ENCODE results near the gene SPATA17.
"Not testable (repeated sequence)": the region's sequence is repeated elsewhere in the genome, so short reads cannot be mapped to it uniquely, and the experiment has no call there.

SPATA17 gene

GRCh38 chr1:217681806-217682205, 50.7 kb downstream of the SPATA17 start:
- DNase-seq, result no peak

DNA sequence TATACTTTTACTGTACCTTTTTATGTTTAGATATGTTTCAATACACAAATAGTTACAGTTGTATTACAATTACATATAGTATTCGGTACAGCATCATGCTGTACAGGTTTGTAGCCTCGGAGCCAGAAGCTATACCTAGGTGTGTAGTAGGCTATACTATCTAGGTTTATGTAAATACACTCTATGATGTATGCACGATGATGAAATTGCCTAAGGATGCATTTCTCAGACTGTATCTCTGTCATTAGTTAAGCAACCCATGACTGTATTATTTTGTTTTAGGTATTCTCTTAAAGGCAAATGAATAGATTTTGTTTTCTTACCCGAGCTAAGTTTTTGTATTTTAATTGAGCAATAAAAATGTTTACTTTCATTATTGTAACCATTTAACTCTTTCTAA, 56.4 kb downstream of the SPATA17 start:
- DNase-seq, result no peak

DNA sequence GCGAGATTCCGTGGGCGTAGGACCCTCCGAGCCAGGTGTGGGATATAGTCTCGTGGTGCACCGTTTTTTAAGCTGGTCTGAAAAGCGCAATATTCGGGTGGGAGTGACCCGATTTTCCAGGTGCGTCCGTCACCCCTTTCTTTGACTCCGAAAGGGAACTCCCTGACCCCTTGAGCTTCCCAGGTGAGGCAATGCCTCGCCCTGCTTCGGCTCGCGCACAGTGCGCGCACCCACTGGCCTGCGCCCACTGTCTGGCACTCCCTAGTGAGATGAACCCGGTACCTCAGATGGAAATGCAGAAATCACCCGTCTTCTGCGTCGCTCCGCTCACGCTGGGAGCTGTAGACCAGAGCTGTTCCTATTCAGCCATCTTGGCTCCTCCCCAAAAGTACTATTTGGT, 65.0 kb downstream of the SPATA17 start:
- DNase-seq, result not testable (repeated sequence)

- no peak for DNase-seq
These were observed 72.2 kb downstream of the SPATA17 start for GRCh38 chr1:217703326-217703725.

DNA sequence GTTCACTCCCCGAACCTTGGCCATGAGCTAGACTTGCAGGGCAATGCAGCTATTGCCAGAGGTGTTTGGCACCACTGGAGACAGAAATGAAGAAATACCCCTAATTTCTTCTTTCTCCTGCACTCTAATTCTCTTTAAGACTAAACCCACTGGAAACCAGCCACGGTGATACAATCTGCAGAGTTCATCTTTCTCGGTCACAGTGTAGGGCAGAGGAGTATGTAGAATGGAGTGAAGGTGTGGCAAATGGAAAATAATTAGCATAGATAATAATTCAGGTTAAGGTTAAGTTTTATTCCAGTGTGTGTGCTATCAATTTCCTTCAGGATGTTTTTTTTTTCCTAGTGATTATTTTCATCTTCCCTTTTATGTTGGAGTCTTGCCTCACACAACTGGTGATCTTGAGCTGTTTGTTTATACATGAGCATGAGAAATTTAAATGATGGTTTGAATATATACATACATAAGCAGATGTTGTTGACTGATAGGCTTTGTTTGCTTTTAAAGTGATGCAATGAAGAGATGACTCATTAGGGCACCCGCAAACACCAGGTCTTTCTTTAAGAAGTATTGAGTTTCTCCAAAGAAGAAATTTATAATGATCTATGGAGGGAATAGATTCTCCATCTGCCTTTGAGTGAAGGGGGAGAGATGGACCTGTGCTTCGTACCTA, 81.9 kb downstream of the SPATA17 start:
- no peak for DNase-seq

DNA sequence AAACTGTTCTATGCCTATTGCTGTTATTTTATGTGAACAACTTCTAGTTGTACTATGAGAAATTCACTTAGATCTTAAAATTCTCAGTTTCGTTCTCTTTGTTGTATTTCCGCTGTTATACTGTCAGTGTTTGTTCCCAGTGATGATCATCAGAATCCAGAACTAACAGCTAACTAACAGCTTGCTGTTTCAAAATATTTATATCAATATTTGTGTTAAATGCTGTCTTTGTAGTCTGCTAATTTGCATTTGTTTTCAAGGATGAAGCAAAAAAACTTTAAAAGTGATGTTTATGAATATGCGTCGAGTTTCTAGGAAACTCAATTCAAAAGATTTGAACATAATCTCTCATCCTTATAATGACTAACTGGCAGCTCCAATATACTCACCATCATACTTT, 84.5 kb downstream of the SPATA17 start:
- no peak for DNase-seq

GRCh38 chr1:217717959-217718358, 86.8 kb downstream of the SPATA17 start:
- DNase-seq, result no peak

DNA sequence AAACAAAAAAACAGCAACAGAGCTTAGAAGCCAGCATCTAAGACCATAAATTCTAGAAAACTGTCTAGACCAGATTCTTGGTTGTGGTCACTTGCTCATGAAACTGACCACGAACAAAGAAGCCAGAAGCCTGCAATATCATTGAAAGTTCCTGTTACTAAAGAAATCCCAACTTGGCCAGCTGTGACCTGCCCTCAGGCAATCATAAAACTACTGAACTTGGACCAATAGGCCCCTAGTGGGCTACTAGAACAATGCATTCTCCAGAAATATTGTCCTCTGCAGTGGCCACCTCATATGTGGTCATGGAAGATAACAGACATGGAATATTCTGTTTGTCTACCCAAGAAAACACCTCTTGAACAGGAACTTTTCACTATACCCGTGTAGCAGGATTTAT, 87.7 kb downstream of the SPATA17 start:
- peak in 1 of 4 experiments; percentile 9 for DNase-seq

- DNase-seq, result no peak
These were observed 90.5 kb downstream of the SPATA17 start for GRCh38 chr1:217721692-217722091.

DNA sequence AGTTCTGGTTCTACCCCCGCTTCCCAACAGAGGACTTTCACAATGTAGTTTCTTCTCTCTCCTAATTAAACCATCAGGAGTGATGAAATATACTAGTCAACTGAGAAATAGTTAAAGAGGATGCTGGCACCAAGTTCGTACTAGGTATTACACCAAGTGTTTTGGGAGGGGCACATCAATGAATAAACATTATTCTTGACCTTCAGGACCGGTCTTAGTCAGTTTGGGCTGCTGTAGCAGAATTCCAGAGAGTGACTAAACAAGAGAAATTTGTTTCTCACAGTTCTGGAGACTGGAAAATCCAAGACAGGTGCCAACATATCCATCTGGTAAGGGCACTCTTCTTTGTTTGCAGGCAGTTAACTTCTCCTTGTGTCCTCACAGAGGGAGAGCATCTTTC, 103.8 kb downstream of the SPATA17 start:
- no peak for DNase-seq

- peak; percentile 9 to 66 (median 32) for DNase-seq
These were observed 116.1 kb downstream of the SPATA17 start for GRCh38 chr1:217747156-217747769.

- no peak for DNase-seq
These were observed 138.6 kb downstream of the SPATA17 start for GRCh38 chr1:217769768-217770167.

GRCh38 chr1:217770918-217771317, 139.8 kb downstream of the SPATA17 start:
- DNase-seq, result no peak

DNA sequence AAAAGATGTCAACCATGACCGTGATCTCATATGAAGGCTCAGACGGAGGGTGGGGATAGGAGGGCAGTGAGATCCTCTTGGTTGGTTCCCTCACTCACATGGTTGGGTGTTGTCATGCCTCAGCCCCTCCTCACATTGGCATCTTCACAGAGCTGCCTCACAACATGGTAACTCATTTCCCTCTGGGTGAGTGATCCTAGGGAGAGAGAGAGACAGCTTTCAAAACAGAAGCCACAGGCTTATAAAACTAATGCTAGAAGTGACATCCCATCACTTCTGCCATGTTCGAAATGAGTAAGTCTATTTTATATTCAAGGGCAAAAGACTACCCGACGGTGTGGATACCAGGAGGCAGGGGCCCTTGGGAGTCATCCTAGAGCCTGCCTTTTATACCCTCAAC, 145.5 kb downstream of the SPATA17 start:
- no peak for DNase-seq

DNA sequence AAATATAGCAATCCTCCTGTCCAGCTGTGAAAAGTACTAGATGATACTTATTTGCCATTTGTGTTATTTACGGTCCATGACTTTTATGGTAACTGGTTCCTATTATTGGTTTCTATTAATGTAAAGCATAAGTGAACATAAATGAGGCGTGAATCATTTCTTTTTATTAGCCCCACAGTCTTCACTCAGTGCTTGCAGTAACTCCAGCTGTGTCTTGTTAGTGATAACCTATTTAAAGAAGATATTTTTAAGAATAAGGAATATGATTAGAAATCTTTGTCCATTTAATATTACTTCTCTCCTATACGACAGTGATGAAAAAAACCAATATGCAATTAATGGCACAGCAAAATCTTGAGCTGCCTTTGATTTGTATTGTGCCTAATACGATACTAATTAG, 149.9 kb downstream of the SPATA17 start:
- no peak for DNase-seq

GRCh38 chr1:217791091-217791490, 159.9 kb downstream of the SPATA17 start:
- no peak for DNase-seq

DNA sequence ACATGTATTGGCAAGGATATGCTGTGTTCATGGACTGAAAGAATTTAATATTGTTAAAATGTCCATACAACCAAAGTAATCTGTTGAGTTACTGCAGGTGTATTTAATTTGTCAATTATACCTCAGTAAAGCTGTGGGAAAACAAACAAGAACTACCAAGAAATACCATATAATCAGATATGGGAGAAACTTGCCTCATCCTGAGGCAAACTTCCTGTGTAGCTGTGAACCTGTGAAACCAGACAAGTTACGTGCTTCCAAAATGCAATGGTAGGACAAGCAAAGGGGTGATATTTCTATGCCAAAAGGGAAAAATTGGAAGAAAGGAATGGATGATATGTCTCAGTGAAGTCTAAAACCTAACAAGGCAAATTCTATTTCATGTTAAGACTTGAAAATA, 174.6 kb downstream of the SPATA17 start:
- DNase-seq, result no peak

GRCh38 chr1:217812175-217812574, 181.0 kb downstream of the SPATA17 start:
- DNase-seq, result no peak

GRCh38 chr1:217813031-217813430, 181.9 kb downstream of the SPATA17 start:
- DNase-seq, result no peak

DNA sequence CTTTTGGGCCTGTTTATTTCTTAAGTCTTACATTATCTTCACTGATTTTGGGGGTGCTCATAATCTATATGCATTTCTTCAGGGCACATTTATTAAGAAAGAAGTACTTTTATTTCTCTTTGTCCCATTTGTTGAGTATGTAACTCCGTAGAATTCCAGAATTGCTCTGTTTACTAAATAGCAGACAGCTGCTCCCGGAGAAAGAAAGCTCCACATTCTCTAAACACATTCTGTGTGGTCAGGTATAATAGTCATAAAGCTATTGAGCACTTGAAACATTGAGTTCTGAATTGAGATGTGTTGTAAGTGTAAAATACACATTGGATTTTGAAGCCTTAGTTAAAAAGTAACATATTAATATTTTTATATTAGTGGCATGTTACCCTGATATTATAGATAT, 206.5 kb downstream of the SPATA17 start:
- no peak for DNase-seq

DNA sequence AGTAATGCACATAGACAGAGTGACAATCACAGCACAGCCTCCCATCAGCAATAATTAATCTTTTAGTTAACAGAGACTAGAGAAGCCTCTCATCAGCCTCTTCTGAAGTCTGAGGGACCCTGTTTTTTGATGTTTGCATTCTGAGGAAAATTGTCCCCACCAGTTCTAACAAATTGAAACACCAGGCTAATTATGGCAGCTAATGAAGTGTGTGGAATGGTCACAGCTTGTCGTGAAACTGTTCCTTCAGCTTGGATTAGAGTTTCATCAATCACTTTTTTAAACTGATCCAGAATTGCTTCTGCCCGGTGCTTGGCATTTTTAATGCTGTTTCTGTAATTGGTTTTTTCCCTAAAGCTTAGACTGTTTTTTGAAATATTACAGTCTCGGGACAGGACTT, 208.0 kb downstream of the SPATA17 start:
- DNase-seq, result no peak

DNA sequence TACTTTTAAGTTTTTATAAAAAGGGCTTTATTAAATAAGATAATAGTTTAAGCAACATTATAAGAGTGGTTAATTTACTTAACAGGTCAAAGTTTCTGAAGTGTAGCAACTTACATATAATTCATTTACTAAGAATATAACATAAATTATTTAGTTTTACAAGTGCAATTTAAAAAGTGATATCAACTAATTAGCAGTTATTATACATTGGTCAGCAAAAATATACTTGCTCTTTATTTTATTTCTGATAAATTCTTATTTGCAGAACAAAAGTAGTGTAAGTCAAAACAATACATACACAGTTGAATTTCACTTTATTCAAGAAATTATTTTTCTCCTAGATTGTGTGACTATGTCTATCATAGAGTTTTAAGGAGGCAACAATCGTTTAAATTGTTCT, 215.6 kb downstream of the SPATA17 start:
- no peak for DNase-seq

GRCh38 chr1:217847643-217848042, 216.5 kb downstream of the SPATA17 start:
- no peak for DNase-seq

DNA sequence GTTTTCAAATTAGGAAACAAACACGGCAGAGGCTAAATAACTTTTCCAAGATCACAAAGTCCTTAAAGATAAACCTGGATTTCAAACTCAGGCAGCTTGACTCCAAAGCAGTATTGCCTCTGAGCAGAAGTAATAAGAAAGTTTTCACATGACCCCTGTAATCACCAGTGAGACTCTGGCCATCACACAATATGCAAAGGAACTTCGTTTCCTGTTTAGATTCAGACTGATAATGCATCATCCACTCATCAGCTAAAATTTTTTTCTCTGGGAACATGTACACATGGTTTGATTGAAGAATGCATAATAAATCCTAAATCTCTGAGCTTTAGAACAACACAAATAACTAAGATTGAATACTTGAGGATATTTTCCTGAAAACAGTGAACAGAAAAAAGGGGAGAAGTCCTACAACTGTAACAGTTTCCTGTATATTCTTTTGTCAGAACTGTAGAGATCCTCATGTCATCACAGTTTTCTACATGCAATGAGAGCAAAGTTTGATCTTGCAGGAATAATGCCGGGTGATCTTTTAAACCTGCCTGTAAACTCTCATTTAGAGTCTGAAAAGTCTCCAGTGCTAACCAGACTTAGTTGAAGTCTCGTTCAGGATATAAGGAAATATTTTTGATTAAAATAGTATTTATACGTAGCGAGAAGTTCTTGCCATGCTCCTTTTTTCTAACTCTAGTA, 225.3 kb downstream of the SPATA17 start:
- DNase-seq, result no peak

Measured in suppressor macrophage (primary cell).